DOHH2 (cell line): Measurements from ENCODE around the gene GPC5.

Source experiments
- H3F3A ChIP-seq: fragments of 200-600 bp; sonication (generic), shearing (Covaris generic); 2 replicates; pipeline ENCODE4 v1.6.0; 2016; ENCODE audit warnings: antibody characterized with exemption, mild to moderate bottlenecking; ENCODE audit not compliant: control insufficient read depth, insufficient read depth
- H3K27ac ChIP-seq: fragments of 200-600 bp; sonication (generic); 2 replicates; pipeline ENCODE4 v1.5.1; 2014; ENCODE audit warnings: low read depth, mild to moderate bottlenecking, low read length, moderate library complexity
- H3K27me3 ChIP-seq: fragments of 200-600 bp; sonication (generic); 2 replicates; pipeline ENCODE4 v1.6.1; 2014; ENCODE audit warnings: mild to moderate bottlenecking, low read length, mixed read lengths; ENCODE audit not compliant: control insufficient read depth
- H3K36me3 ChIP-seq: fragments of 200-600 bp; sonication (generic); 2 replicates; pipeline ENCODE4 v1.6.1; 2014; ENCODE audit warnings: mild to moderate bottlenecking, low read length, moderate library complexity, mixed read lengths; ENCODE audit not compliant: control insufficient read depth
- H3K4me1 ChIP-seq: fragments of 200-600 bp; sonication (generic); 2 replicates; pipeline ENCODE4 v1.6.1; 2014; ENCODE audit warnings: mild to moderate bottlenecking, low read length, mixed read lengths; ENCODE audit not compliant: control insufficient read depth
- H3K4me2 ChIP-seq: fragments of 200-600 bp; sonication (generic); 2 replicates; pipeline ENCODE4 v1.6.0; 2014; ENCODE audit warnings: mild to moderate bottlenecking, low read length, moderate library complexity
- H3K4me3 ChIP-seq: fragments of 200-600 bp; sonication (generic); 2 replicates; pipeline ENCODE4 v1.5.1; 2014; ENCODE audit warnings: mild to moderate bottlenecking, low read length, mixed read lengths
- H3K79me2 ChIP-seq: fragments of 200-600 bp; sonication (generic); 2 replicates; pipeline ENCODE4 v1.6.1; 2014; ENCODE audit warnings: mild to moderate bottlenecking, low read length, mixed read lengths; ENCODE audit not compliant: control insufficient read depth
- H3K9me2 ChIP-seq: fragments of 200-600 bp; sonication (generic); replicated peaks from 2 replicates; pipeline ENCODE4 v1.6.1; 2014; ENCODE audit warnings: mild to moderate bottlenecking, low read length, mixed read lengths; ENCODE audit not compliant: control insufficient read depth
- H3K9me3 ChIP-seq: fragments of 200-600 bp; sonication (generic); 2 replicates; pipeline ENCODE4 v1.6.1; 2014; ENCODE audit warnings: antibody characterized with exemption, low read length, mixed read lengths; ENCODE audit not compliant: control insufficient read depth, insufficient read depth
- H4K20me1 ChIP-seq: fragments of 200-600 bp; sonication (generic); 2 replicates; pipeline ENCODE4 v1.6.0; 2014; ENCODE audit warnings: low read depth, mild to moderate bottlenecking, antibody characterized with exemption, low read length, moderate library complexity; ENCODE audit not compliant: control insufficient read depth, insufficient read depth
- EZH2phosphoT487 ChIP-seq: fragments of 200-600 bp; sonication (generic); IDR thresholded peaks from 2 replicates; pipeline ENCODE4 v1.6.1; 2017; ENCODE audit warnings: borderline replicate concordance, mild to moderate bottlenecking, antibody characterized with exemption, low read length, moderate library complexity, mixed read lengths
- TF ChIP-seq, protein P1 (sequence below): fragments of 200-600 bp; sonication (generic); IDR thresholded peaks from one replicate; pipeline ENCODE4 v1.5.1; 2014; ENCODE audit warnings: antibody characterized with exemption, mild to moderate bottlenecking, low read depth, low read length; ENCODE audit not compliant: poor library complexity, severe bottlenecking

Gene GPC5

GRCh38 chr13:92830821-92831220, 1432.4 kb downstream of the GPC5 start:
- Histone ChIP-seq H3K79me2 (no peaks in the 10 kb centered on the region), H3K27me3 (no peaks in the 10 kb centered on the region), H3K36me3 (no peaks in the 10 kb centered on the region), H4K20me1 (no peaks in the 10 kb centered on the region), H3K27ac (no peak overlapping the region), H3K4me1 (no peaks in the 10 kb centered on the region), H3K9me2 (no peaks in the 10 kb centered on the region), H3K9me3 (no peaks in the 10 kb centered on the region), H3F3A (no peaks in the 10 kb centered on the region), H3K4me3 (no peak overlapping the region), H3K4me2 (no peak overlapping the region)
- TF ChIP-seq, protein P1, sequence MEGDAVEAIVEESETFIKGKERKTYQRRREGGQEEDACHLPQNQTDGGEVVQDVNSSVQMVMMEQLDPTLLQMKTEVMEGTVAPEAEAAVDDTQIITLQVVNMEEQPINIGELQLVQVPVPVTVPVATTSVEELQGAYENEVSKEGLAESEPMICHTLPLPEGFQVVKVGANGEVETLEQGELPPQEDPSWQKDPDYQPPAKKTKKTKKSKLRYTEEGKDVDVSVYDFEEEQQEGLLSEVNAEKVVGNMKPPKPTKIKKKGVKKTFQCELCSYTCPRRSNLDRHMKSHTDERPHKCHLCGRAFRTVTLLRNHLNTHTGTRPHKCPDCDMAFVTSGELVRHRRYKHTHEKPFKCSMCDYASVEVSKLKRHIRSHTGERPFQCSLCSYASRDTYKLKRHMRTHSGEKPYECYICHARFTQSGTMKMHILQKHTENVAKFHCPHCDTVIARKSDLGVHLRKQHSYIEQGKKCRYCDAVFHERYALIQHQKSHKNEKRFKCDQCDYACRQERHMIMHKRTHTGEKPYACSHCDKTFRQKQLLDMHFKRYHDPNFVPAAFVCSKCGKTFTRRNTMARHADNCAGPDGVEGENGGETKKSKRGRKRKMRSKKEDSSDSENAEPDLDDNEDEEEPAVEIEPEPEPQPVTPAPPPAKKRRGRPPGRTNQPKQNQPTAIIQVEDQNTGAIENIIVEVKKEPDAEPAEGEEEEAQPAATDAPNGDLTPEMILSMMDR: no peak
- TF ChIP-seq EZH2phosphoT487: no peak

GRCh38 chr13:92833071-92833470, 1434.7 kb downstream of the GPC5 start:
- Histone ChIP-seq H3K4me2 (no peak overlapping the region), H3K4me1 (no peaks in the 10 kb centered on the region), H3K27ac (no peak overlapping the region), H3K9me3 (no peaks in the 10 kb centered on the region), H4K20me1 (no peaks in the 10 kb centered on the region), H3K9me2 (no peaks in the 10 kb centered on the region), H3K27me3 (no peaks in the 10 kb centered on the region), H3K4me3 (no peak overlapping the region), H3K79me2 (no peaks in the 10 kb centered on the region), H3F3A (no peaks in the 10 kb centered on the region), H3K36me3 (no peaks in the 10 kb centered on the region)
- TF ChIP-seq EZH2phosphoT487: no peak
- TF ChIP-seq, protein P1: no peak

DNA sequence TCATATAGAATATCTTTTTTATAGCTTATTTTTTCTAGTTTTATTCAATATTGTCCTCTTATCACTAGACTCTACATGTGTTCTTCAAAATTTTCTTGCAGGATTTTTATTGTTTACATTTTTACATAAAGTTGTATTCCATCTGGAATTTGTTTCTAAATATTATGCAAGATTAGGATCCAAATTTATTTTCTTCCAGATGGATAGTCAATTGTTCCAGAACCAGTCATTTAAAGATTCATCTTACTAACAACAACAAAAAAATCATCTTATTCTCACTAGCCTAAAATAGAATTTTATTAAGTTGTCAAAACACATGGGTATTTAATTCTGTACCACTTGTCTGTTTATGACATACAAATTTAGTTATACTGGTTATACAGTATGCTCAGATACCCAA, 1437.8 kb downstream of the GPC5 start:
- no peaks in the 10 kb centered on the region for H3K36me3 ChIP-seq
- no peak overlapping the region for H3K4me3 ChIP-seq
- no peaks in the 10 kb centered on the region for H3K79me2 ChIP-seq
- TF ChIP-seq, protein P1: no peak
- no peak for TF ChIP-seq EZH2phosphoT487
- H3K4me1 ChIP-seq: no peaks in the 10 kb centered on the region
- no peaks in the 10 kb centered on the region for H3K9me3 ChIP-seq
- H3K27me3 ChIP-seq: no peaks in the 10 kb centered on the region
- H3K27ac ChIP-seq: no peak overlapping the region
- H3K4me2 ChIP-seq: no peak overlapping the region
- H3F3A ChIP-seq: no peaks in the 10 kb centered on the region
- H4K20me1 ChIP-seq: no peaks in the 10 kb centered on the region
- H3K9me2 ChIP-seq: no peaks in the 10 kb centered on the region

DNA sequence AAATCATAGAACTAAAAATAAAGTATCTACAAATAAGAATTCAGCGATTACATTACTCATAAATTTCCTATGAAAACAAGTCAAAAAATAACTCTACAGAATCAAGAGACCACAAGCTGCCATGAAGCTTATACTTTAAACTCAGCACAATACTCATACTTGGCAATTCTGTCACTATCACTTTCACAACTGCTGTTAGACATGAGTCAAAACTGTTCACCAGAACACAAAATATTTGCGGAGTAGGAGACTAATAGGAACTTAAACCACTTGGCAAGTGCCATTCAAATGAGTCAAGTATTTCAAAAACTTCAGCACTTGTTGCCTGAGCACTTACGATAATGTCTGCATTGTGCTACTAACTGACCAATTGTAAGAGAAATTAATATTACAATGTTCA, 1440.4 kb downstream of the GPC5 start:
- Histone ChIP-seq H3K4me2 (no peak overlapping the region), H3K9me2 (no peaks in the 10 kb centered on the region), H3F3A (no peaks in the 10 kb centered on the region), H3K4me3 (no peak overlapping the region), H3K27me3 (no peaks in the 10 kb centered on the region), H3K36me3 (no peaks in the 10 kb centered on the region), H3K9me3 (no peaks in the 10 kb centered on the region), H3K79me2 (no peaks in the 10 kb centered on the region), H3K27ac (no peak overlapping the region), H3K4me1 (peaks cover 7% of the 10 kb centered on the region), H4K20me1 (no peaks in the 10 kb centered on the region)
- TF ChIP-seq, protein P1: no peak
- no peak for TF ChIP-seq EZH2phosphoT487
